ENCODE results near the gene DCAF15.

DCAF15 gene

GRCh38 chr19:13995878-13996765 is 43.8 kb downstream of the DCAF15 start:
- no peak for DNase-seq

GRCh38 chr19:13996928-13997630 is 44.8 kb downstream of the DCAF15 start:
- no peak for DNase-seq

GRCh38 chr19:13997631-13997962 is 45.3 kb downstream of the DCAF15 start:
- DNase-seq: no peak

- no peak for DNase-seq
These were observed 46.1 kb downstream of the DCAF15 start for GRCh38 chr19:13998426-13998825.

GRCh38 chr19:13999085-13999484 is 46.8 kb downstream of the DCAF15 start:
- no peak for DNase-seq

GRCh38 chr19:14000691-14001375 is 48.5 kb downstream of the DCAF15 start:
- DNase-seq: no peak

- no peak for DNase-seq
These were observed 50.4 kb downstream of the DCAF15 start for GRCh38 chr19:14002571-14003250.

- no peak for DNase-seq
These were observed 51.1 kb downstream of the DCAF15 start for GRCh38 chr19:14003251-14004055.

GRCh38 chr19:14004619-14005348 is 52.5 kb downstream of the DCAF15 start:
- no peak for DNase-seq

GRCh38 chr19:14005349-14006084 is 53.2 kb downstream of the DCAF15 start:
- peak; percentile 85 for DNase-seq

- DNase-seq: peak; percentile 100
These were observed 53.9 kb downstream of the DCAF15 start, which contains the start of gene RFX1 for GRCh38 chr19:14006085-14006765. Gene RFX1 (minus strand): TSS chr19:14006320. CDS start chr19:13993843, 12,477 bp downstream.

GRCh38 chr19:14006766-14007562 is 54.7 kb downstream of the DCAF15 start:
- DNase-seq: no peak

Data from activated naive CD4-positive, alpha-beta T cell treated with anti-CD3 and anti-CD28 coated beads, Interleukin-2, amount 50 U/mL, for 16 hours (primary cell).